HL-60/S4 (cell line): Measurements from ENCODE around the gene EVPL.
"Not testable (repeated sequence)": the region's sequence is repeated elsewhere in the genome, so short reads cannot be mapped to it uniquely, and the experiment has no call there.

Experiments used
- in situ Hi-C: fragments of 300-500 bp; cut with MboI; formaldehyde crosslinking; loops from 2 replicates; pipeline ENCODE4 v1.14.3; 2022; ENCODE audit warnings: low sequenced_read_pairs

EVPL gene

GRCh38 chr17:76027159-76027839, at the start of gene EVPL:
Gene EVPL (minus strand): TSS chr17:76027306. CDS start chr17:76027198, 108 bp downstream.
- in situ Hi-C loops: no loop called here

DNA sequence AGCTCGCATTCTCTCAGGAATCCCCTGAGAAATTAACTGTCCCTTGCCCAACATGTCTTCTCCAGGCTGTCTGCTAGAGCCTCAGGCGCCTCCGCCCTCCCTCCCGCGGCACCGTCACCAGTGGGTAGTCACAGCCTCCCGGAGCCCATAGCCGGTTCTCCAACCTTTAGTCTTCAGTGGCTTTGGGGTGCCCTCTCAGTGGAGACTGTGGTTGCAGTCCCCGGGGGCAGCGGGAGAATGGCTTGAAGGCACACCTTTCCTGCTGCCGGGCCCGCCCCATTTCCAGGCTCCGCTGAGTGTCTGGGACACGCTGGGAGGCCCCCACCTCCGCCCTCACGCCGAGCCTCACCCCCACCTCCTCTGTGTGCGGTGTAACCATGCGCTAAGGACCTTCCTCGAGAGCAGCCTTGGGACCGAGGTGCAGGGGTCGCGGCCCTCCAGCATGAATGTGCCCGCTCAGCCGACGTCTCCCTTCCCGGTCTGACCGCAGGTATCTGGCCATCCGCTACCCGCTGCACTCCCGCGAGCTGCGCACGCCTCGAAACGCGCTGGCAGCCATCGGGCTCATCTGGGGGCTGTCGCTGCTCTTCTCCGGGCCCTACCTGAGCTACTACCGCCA, 49.1 kb upstream of the EVPL start:
- in situ Hi-C loops: no loop called here

DNA sequence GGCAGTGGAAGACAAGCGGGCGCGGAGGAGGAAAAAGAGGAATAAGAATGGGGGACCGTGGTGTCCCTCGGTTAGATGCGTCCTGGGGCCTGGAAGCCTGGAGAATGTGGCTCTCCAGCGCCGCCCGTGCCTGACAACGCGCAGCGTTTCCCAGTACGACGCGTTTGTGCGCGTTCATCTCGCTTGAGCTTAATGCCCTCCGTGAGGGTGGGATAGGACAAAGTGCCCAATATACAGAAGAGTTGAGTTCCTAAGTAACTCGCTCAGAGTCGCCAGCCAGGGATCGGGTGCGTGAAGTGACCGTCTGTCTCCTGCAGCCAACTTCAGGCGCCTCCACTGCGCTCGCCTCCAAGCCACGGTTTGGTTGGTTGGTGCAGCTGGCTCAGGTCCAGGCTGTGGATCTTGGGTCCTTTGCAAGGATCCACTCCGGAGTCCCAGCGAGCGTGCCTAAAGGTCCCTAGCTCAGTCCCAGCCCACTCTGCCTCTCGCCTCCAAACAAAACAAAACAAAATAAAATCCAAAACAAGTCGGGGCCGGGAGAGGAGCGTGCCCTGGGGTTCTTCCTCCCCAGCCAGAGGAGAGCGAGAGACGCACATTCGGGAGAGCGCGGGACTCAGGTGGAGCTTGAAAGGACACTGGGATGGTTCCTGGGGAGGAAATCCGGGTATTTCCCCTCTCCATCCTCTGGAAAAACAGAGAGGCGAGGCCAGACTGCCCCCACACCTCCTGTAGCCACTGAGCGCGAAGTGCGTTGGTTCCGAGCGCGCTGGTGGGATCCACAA, 48.4 kb upstream of the EVPL start:
- in situ Hi-C loops: no loop called here

GRCh38 chr17:76074390-76075363, 47.6 kb upstream of the EVPL start, which contains the start of gene GALR2:
Gene GALR2 (plus strand): TSS chr17:76074781. CDS start chr17:76074884, 103 bp downstream.
- in situ Hi-C loops: no loop called here

GRCh38 chr17:76072148-76072858, 45.2 kb upstream of the EVPL start, which contains the start of gene SRP68:
Gene SRP68 (minus strand): TSS chr17:76072517. CDS start chr17:76072491, 26 bp downstream.
- in situ Hi-C loops: no loop called here

- in situ Hi-C loops: no loop called here
Observed at GRCh38 chr17:76071531-76072147, 44.5 kb upstream of the EVPL start.

- in situ Hi-C loops: no loop called here
Observed at GRCh38 chr17:76065775-76066174, 38.7 kb upstream of the EVPL start.

- in situ Hi-C loops: no loop called here
Observed at GRCh38 chr17:76063875-76064546, 36.9 kb upstream of the EVPL start.

- in situ Hi-C loops: not testable (repeated sequence)
Observed at GRCh38 chr17:76058264-76058663, 31.2 kb upstream of the EVPL start.

DNA sequence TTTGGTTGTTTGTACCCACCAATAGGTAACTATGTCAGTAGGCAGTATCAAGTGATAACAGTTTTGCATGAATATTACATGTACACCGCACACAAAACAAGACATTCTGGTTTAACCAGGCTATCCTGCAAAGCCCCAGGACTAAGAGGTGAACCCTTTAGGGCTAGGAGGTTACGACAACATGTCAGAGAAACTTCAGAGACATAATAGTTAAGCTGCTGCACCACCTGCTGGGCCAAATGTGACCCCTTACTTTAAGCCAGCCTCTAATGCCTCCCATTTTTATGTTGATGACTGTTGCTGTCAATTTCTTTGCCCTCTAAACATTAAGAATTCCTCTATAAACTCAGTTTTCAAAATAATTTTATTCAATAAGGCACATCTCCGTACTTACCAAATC, 29.8 kb upstream of the EVPL start:
- in situ Hi-C loops: no loop called here

- in situ Hi-C loops: no loop called here
Observed at GRCh38 chr17:76054112-76054476, 27.0 kb upstream of the EVPL start.

GRCh38 chr17:76053246-76054111, 26.4 kb upstream of the EVPL start:
- in situ Hi-C loops: no loop called here

- in situ Hi-C loops: no loop called here
Observed at GRCh38 chr17:76051561-76051960, 24.5 kb upstream of the EVPL start.

DNA sequence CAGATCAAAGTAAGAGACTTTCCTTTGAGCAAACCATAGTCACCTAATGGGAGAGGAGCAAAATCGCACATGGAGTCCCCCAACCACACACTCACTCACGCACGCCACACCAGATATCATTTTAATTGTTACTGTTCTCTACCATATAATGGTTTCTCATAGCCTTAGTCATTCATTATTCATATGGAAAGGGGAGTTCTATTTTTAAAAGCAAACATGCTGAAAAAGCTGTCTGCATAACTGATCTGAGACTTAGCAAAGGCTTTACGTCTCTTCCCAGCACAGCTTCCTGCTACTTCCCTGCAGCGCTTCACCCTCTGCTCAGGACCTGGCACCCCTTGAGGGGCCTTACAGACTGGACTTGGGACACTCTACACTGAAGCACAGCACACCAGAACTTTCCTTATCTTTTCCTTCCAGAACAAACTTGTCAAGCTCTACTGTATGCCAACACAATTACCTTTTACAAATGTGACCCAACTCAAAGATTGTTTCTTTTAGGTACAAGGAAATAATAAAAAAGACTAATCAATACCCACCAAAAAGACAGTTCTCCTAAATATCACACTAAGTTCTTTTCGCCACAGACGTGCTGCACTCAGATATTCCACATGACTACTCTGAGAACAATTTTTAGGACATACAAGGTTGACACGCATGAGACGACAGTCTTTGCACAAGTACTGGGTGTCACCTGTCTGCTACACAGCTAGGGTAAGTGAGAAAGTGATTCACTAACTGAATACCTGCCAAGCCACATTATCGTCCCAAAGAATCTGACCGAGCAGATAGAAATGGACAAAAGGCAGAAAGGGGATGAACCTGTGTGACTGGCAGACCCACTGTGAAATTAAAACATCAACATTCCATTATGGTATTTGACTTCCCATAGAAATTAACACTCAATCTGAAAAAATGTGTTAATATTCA, 23.7 kb upstream of the EVPL start:
- in situ Hi-C loops: no loop called here

DNA sequence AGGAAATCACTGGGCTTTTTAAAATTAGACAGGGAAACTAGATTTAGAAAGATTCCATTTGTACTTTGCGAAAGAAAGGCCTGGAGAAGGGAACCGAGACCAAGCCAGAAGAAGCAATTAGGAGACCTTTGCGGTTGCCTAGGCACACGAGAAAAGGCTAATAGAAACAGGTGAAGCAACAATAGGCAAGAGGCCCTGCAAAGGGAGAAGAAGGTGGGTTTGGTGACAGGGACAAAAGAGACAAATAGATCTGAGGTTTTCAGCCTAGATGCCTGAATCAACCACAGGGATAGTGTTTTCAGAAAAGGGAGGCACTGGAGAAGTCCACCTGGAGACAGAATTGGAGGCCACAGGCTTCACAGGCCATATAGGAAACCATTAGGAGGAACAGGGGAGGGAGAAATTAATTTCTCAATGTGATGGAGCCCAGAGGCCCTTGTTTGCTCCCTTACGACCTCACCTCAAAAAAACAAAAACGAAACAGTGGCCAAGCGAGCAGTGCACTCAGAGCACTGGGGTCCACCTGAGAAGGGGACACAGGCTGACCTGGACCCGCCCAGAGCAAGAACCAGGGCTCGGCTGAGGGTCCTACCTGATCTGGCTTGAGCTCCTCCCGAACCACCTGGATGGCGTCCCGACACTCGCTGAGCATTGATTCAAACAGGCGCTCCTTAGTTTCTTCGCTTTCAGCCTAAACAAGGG, 22.9 kb upstream of the EVPL start:
- in situ Hi-C loops: no loop called here

GRCh38 chr17:76049239-76049638, 22.1 kb upstream of the EVPL start:
- in situ Hi-C loops: no loop called here
